Tibial nerve (tissue), 3 donors: ENCODE data around the gene LRRC26.

Source experiments
- CTCF ChIP-seq, 5 experiments: fragments of 200-600 bp in 3 of 5; fragments of 450-650 bp in 2 of 5; sonication (generic) in 3 of 5; IDR thresholded peaks; one replicate each; pipeline ENCODE4 v1.5.1; 2016 to 2019; ENCODE audit warnings: antibody characterized with exemption in 5 of 5, mild to moderate bottlenecking in 3 of 5, moderate library complexity in 2 of 5
- POLR2A ChIP-seq, 2 donors: fragments of 450-650 bp; IDR thresholded peaks; one replicate each; pipeline ENCODE4 v1.6.1; 2017; ENCODE audit warnings: antibody characterized with exemption in 2 of 2, mild to moderate bottlenecking in 2 of 2, moderate library complexity in 2 of 2

GRCh38 chr9:137200311-137201204 is 30.7 kb upstream of the LRRC26 start, which contains the start of gene TPRN:
- TF ChIP-seq CTCF (IDR thresholded peaks at IDR 0.05): peak in 1 of 5 experiments; percentile 49
- peak; percentile 46 to 88 for TF ChIP-seq POLR2A (IDR thresholded peaks at IDR 0.05)
